ENCODE results near the gene ATP8B1.

- no peak for TF ChIP-seq CTCF (IDR thresholded peaks at IDR 0.05 in 8 of 11, conservative IDR thresholded peaks at IDR 0.05 in 3 of 11)
- no peak for TF ChIP-seq POLR2AphosphoS5 (IDR thresholded peaks at IDR 0.05)
Observed at GRCh38 chr18:57791192-57791591, 11.9 kb downstream of the ATP8B1 start.

All from spleen (tissue), 7 donors.